ENCODE measurements around the gene EIF1AX. TPM values are rescaled to one million over a fixed set of nuclear protein-coding genes. Genes with fewer than 3 reads are reported as not detected.

Gene EIF1AX
- polyA plus RNA-seq, 1 of the 3 experiments (the other 2 are of a cell fraction): 18.2 TPM

GRCh38 chrX:20135944-20136343, 5.7 kb downstream of the EIF1AX start:
- peaks cover 68% of the 10 kb centered on the region for H3K79me2 ChIP-seq (ENCODE audit: insufficient read depth)
- peaks cover 60 to 78% of the 10 kb centered on the region in 2 experiments for H3K36me3 ChIP-seq (replicated peaks in 1 of 2; ENCODE audit: control insufficient read depth in 1 of 2, insufficient read depth in 2 of 2, low read length in 1 of 2)
- no peak overlapping the region for H2AFZ ChIP-seq (ENCODE audit: low read depth)
- H3K27ac ChIP-seq (ENCODE audit: low read depth in 2 of 2, low read length in 1 of 2): no peak overlapping the region
- H3K9me2 ChIP-seq: no peaks in the 10 kb centered on the region
- H3K4me1 ChIP-seq (ENCODE audit: control insufficient read depth in 1 of 2, insufficient read depth in 2 of 2, low read depth in 1 of 2, low read length in 1 of 2): peaks cover 0 to 11% of the 10 kb centered on the region in 2 experiments; a peak in 3 of 4 replicates
- WGBS (ENCODE audit: low lambda C conversion rate): 85% methylated on average over 5 of the region's 5 CpGs
- H3K9ac ChIP-seq: no peak overlapping the region
- peaks cover 39% of the 10 kb centered on the region for H4K20me1 ChIP-seq (ENCODE audit: insufficient read depth)
- TF ChIP-seq IRF3 (IDR thresholded peaks at IDR 0.05; ENCODE audit: low read depth, low read length) (no peak), PBX3 (IDR thresholded peaks at IDR 0.05) (no peak), SMC3 (IDR thresholded peaks at IDR 0.05; ENCODE audit: low read depth, low read length) (no peak), FOSL2 (IDR thresholded peaks at IDR 0.05; ENCODE audit: borderline replicate concordance, low read depth) (no peak)
- DNase-seq: no peak
- POLR2A ChIA-PET: no interaction called here
- no peak overlapping the region for H3K4me2 ChIP-seq
- H3K9me3 ChIP-seq: no peaks in the 10 kb centered on the region
- no peaks in the 10 kb centered on the region for H3K27me3 ChIP-seq (ENCODE audit: insufficient read depth)
- H3K4me3 ChIP-seq (ENCODE audit: low read depth in 2 of 2, low read length in 1 of 2): no peak overlapping the region
- peaks cover 28% of the 10 kb centered on the region for H3F3A ChIP-seq (replicated peaks; ENCODE audit: insufficient read depth)
- CTCF ChIA-PET: no interaction called here

- Histone ChIP-seq H3K4me1 (ENCODE audit: control insufficient read depth in 1 of 2, insufficient read depth in 2 of 2, low read depth in 1 of 2, low read length in 1 of 2) (no peaks in the 10 kb centered on the region), H3F3A (replicated peaks; ENCODE audit: insufficient read depth) (peaks cover 54% of the 10 kb centered on the region), H4K20me1 (ENCODE audit: insufficient read depth) (peaks cover 19% of the 10 kb centered on the region), H3K36me3 (replicated peaks in 1 of 2; ENCODE audit: control insufficient read depth in 1 of 2, insufficient read depth in 2 of 2, low read length in 1 of 2) (peaks cover 74 to 87% of the 10 kb centered on the region in 2 experiments), H2AFZ (ENCODE audit: low read depth) (no peak overlapping the region), H3K4me3 (ENCODE audit: low read depth in 2 of 2, low read length in 1 of 2) (no peak overlapping the region), H3K9ac (no peak overlapping the region), H3K9me2 (no peaks in the 10 kb centered on the region), H3K27me3 (ENCODE audit: insufficient read depth) (no peaks in the 10 kb centered on the region), H3K79me2 (ENCODE audit: insufficient read depth) (peaks cover 37% of the 10 kb centered on the region), H3K4me2 (no peak overlapping the region), H3K9me3 (no peaks in the 10 kb centered on the region), H3K27ac (ENCODE audit: low read depth in 2 of 2, low read length in 1 of 2) (no peak overlapping the region)
- ChIA-PET POLR2A (no interaction called here), CTCF (interaction anchor here (1.1 kb wide), 1 partner anchor 228 kb away, joined by 3 read pairs; no protein-coding TSS in a partner anchor)
- no peak for DNase-seq
- TF ChIP-seq IRF3 (IDR thresholded peaks at IDR 0.05; ENCODE audit: low read depth, low read length) (no peak), CHD2 (IDR thresholded peaks at IDR 0.05; ENCODE audit: low read length, partially characterized antibody) (no peak), FOSL2 (IDR thresholded peaks at IDR 0.05; ENCODE audit: borderline replicate concordance, low read depth) (no peak)
- WGBS (ENCODE audit: low lambda C conversion rate): 100% methylated on average over 1 of the region's 1 CpG
Observed at GRCh38 chrX:20132666-20133065, 9.0 kb downstream of the EIF1AX start.

GRCh38 chrX:20130357-20130756, 11.3 kb downstream of the EIF1AX start:
- no peaks in the 10 kb centered on the region for H3K27me3 ChIP-seq (ENCODE audit: insufficient read depth)
- no peak overlapping the region for H3K4me3 ChIP-seq (ENCODE audit: low read depth in 2 of 2, low read length in 1 of 2)
- peaks cover 56 to 73% of the 10 kb centered on the region in 2 experiments for H3K36me3 ChIP-seq (replicated peaks in 1 of 2; ENCODE audit: control insufficient read depth in 1 of 2, insufficient read depth in 2 of 2, low read length in 1 of 2)
- no peak overlapping the region for H2AFZ ChIP-seq (ENCODE audit: low read depth)
- H3K9me3 ChIP-seq: no peaks in the 10 kb centered on the region
- ChIA-PET POLR2A (interaction anchor here (0.7 kb wide), 1 partner anchor 11 kb away, joined by 4 read pairs; the partner anchor contains the start of gene EIF1AX), CTCF (interaction anchor here (2.1 kb wide), 1 partner anchor 9 kb away, joined by 4 read pairs; no protein-coding TSS in a partner anchor)
- no peaks in the 10 kb centered on the region for H3K4me1 ChIP-seq (ENCODE audit: control insufficient read depth in 1 of 2, insufficient read depth in 2 of 2, low read depth in 1 of 2, low read length in 1 of 2)
- WGBS (ENCODE audit: low lambda C conversion rate): 94% methylated on average over 1 of the region's 1 CpG
- peaks cover 12% of the 10 kb centered on the region; the same call in 1 of the 2 replicates for H4K20me1 ChIP-seq (ENCODE audit: insufficient read depth)
- no peaks in the 10 kb centered on the region for H3K9me2 ChIP-seq
- H3K79me2 ChIP-seq (ENCODE audit: insufficient read depth): peaks cover 16% of the 10 kb centered on the region; the same call in 1 of the 2 replicates
- peaks cover 52% of the 10 kb centered on the region for H3F3A ChIP-seq (replicated peaks; ENCODE audit: insufficient read depth)
- H3K27ac ChIP-seq (ENCODE audit: low read depth in 2 of 2, low read length in 1 of 2): peak overlapping the region in 1 of 2 experiments; percentile 44; a peak in 1 of 4 replicates
- no peak overlapping the region for H3K4me2 ChIP-seq
- DNase-seq: no peak
- H3K9ac ChIP-seq: no peak overlapping the region
- TF ChIP-seq FOXJ3 (CRISPR knock-in tag; IDR thresholded peaks at IDR 0.05) (no peak), RXRA (IDR thresholded peaks at IDR 0.05; ENCODE audit: borderline replicate concordance, low read depth) (no peak), SMC3 (IDR thresholded peaks at IDR 0.05; ENCODE audit: low read depth, low read length) (no peak), TAF1 (IDR thresholded peaks at IDR 0.05; ENCODE audit: borderline replicate concordance, low read depth, low read length) (no peak), TCF12 (IDR thresholded peaks at IDR 0.05) (no peak), YY1 (IDR thresholded peaks at IDR 0.05; ENCODE audit: low read depth) (no peak), ZBTB33 (IDR thresholded peaks at IDR 0.05; ENCODE audit: borderline replicate concordance, low read depth) (no peak), CTCF (IDR thresholded peaks at IDR 0.05) (no peak)
